Thymus (tissue), 11 donors: ENCODE measurements around the gene PPP1R7. TPM values are rescaled to one million over a fixed set of nuclear protein-coding genes. Genes with fewer than 3 reads are reported as not detected.
A peak's percentile ranks its signal among the peaks of the same experiment; 100 is the strongest.

Source experiments
- DNase-seq, 9 donors: peaks; one replicate each; pipeline ENCODE4 v3.0.0-alpha.2; 2013; ENCODE audit warnings: low spot score in 9 of 9, low read depth in 6 of 9, missing footprints in 1 of 9
- H3K27ac ChIP-seq, 2 donors: one replicate each; pipeline ENCODE4 v1.5.1; 2013; ENCODE audit warnings: control low read depth in 1 of 2, low read depth in 1 of 2, low read length in 1 of 2, mild to moderate bottlenecking in 1 of 2, moderate library complexity in 1 of 2
- H3K27me3 ChIP-seq, 2 donors: one replicate each; pipeline ENCODE4 v1.5.1; 2013; ENCODE audit warnings: low read length in 1 of 2; ENCODE audit not compliant: control insufficient read depth in 2 of 2, insufficient read depth in 1 of 2
- H3K36me3 ChIP-seq, 2 donors: one replicate each; pipeline ENCODE4 v1.5.1; 2013; ENCODE audit warnings: low read length in 1 of 2, mild to moderate bottlenecking in 1 of 2, moderate library complexity in 1 of 2; ENCODE audit not compliant: control insufficient read depth in 2 of 2, insufficient read depth in 2 of 2
- H3K4me1 ChIP-seq, 2 donors: one replicate each; pipeline ENCODE4 v1.5.1; 2013; ENCODE audit warnings: low read length in 2 of 2; ENCODE audit not compliant: control insufficient read depth in 2 of 2, insufficient read depth in 2 of 2
- H3K4me3 ChIP-seq, 2 donors: one replicate each; pipeline ENCODE4 v1.5.1; 2013; ENCODE audit warnings: low read length in 2 of 2, control low read depth in 1 of 2, mild to moderate bottlenecking in 1 of 2
- H3K9me3 ChIP-seq, 2 donors: one replicate each; pipeline ENCODE4 v1.5.1; 2013; ENCODE audit warnings: low read length in 1 of 2, mild to moderate bottlenecking in 1 of 2; ENCODE audit not compliant: control insufficient read depth in 2 of 2, insufficient read depth in 1 of 2
- WGBS: extraction: QIAGEN DNeasy Blood & Tissue Kit; methylation state at CpG from one replicate; pipeline ENCODE4 v1.1.7; 2013; 5-methylcytosine and 5-hydroxymethylcytosine counted together
- polyA plus RNA-seq: library from polyadenylated mRNA; stranded (reverse); fragments of 200-250 nt; gene quantifications from one replicate; pipeline ENCODE4 v1.2.3, GENCODE V29; 2013
- total RNA-seq: library from RNA; stranded (reverse); fragments of 120-200 nt; gene quantifications from one replicate; pipeline ENCODE4 v1.2.4, GENCODE V29; 2013
- donor health status: healthy.

Gene PPP1R7
- total and polyA plus RNA-seq, 2 donors, result 63.7 to 78.9 TPM

DNA sequence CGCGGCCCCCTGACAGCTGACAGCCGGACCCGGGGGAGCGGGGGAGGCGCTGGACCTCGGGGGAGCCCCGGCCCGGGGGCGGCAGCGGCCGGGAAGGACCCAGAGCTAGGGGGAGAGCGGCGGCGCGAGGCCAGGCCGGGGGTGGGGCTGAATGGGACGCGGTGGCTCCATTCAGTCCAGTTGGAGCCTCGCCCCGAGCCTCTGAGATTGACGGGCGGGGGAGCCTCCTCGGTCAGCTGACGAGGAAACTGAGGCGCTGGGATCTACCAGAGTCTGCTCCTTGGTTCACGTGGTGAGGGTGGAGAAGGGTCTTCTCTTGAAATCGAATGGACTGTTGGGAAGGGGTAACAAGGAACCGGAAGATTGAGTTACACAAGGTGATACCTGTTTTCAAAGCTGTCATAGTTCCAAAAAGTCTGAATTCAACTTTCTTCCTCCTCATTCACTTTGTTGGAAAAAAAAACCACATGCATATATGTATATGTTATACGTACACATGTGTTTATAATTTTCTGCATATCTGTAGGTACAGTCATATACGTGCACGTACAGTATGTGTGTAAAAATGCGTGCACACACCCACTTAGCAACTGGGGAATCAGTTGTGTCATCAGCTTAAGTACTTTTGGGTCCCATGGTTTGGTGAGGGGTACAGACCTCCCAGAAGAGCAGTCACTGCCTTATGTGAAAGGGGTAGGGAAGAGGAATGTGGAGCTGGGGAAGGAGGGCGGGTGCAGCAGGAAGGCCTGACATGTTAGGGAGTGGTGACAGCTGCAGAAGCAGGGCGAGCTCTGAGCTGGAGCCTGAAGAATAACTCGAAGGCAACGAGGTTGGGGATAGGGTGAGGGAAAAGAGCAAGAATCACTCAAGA, 628 bp downstream of the PPP1R7 start:
- Histone ChIP-seq H3K36me3 (peaks cover 9 to 10% of the 10 kb centered on the region in 2 donors), H3K27me3 (peaks cover 0 to 2% of the 10 kb centered on the region in 2 donors), H3K9me3 (no peaks in the 10 kb centered on the region), H3K27ac (peak overlapping the region in 1 of 2 donors; percentile 77), H3K4me1 (peaks cover 15 to 17% of the 10 kb centered on the region in 2 donors), H3K4me3 (peak overlapping the region; percentile 75 to 95)
- WGBS, result 18% methylated on average over 37 of the region's 37 CpGs
- DNase-seq, result no peak

DNA sequence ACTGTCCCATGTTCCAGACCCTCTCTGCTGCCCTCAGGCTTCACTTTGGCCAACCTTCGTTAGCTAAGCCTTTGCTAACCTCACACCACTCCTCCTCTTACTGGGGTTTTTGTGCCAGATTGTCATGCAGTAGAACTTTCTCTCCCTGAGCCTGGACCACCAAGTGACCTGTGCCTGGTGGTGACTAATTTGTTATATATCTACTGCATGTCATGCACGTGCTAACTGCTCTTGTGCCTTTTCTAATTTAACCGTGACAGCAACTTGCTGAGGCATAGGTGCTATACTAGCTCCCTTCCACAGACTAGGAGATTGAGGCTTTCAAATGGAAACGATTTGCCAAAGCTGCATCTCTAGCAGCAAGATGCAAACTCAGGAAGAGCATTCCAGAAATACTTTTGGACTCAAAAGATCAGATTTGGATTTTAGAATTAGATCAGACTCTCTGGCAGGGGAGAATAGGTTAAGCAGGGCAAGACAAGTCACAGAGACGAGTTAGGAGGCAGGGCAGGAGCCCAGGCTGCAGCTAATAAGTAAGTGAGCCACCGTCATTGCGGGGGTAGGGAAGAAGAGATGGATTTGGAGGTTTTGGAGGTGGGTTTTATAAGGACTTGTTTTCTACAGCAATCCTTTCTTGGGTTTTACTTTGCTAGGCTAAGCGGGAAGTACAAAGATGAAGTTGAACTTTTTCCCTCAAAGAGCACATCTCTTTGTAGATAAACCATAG, 1.8 kb downstream of the PPP1R7 start:
- no peak for DNase-seq
- peaks cover 15 to 17% of the 10 kb centered on the region in 2 donors for H3K4me1 ChIP-seq
- peaks cover 0 to 2% of the 10 kb centered on the region in 2 donors for H3K27me3 ChIP-seq
- H3K36me3 ChIP-seq, result peaks cover 10% of the 10 kb centered on the region in 2 donors
- WGBS, result 95% methylated on average over 8 of the region's 8 CpGs
- H3K27ac ChIP-seq, result no peak overlapping the region
- H3K4me3 ChIP-seq, result no peak overlapping the region
- H3K9me3 ChIP-seq, result no peaks in the 10 kb centered on the region

- Histone ChIP-seq H3K27me3 (no peaks in the 10 kb centered on the region), H3K36me3 (peaks cover 25% of the 10 kb centered on the region in 2 donors), H3K4me1 (peaks cover 8 to 11% of the 10 kb centered on the region in 2 donors), H3K27ac (no peak overlapping the region), H3K4me3 (no peak overlapping the region), H3K9me3 (no peaks in the 10 kb centered on the region)
- no peak for DNase-seq
- 92% methylated on average over 7 of the region's 7 CpGs for WGBS
These were observed 3.3 kb downstream of the PPP1R7 start for GRCh38 chr2:241153616-241154015.

DNA sequence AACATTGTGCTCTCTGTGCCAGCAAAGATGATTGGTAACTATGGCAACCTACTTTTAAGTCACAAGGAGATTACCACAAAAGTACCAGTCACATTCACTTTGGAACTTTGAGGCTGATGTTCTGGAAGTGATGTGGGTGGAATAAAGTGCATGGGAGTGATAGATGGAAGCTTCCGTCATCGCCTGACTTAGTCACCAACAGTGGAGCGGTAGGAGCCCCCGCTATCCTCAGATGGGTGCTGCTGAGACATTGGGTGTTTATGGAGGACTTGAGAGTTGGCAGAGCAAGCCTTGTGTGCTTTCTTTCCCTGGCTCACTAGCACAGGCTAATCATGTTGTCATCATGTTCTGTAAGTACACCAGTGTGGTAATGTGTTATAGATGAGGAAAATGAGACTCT, 4.6 kb downstream of the PPP1R7 start:
- H3K27me3 ChIP-seq, result no peaks in the 10 kb centered on the region
- no peak overlapping the region for H3K27ac ChIP-seq
- peaks cover 36 to 37% of the 10 kb centered on the region in 2 donors for H3K36me3 ChIP-seq
- peaks cover 7% of the 10 kb centered on the region in 2 donors for H3K4me1 ChIP-seq
- DNase-seq, result no peak
- H3K4me3 ChIP-seq, result no peak overlapping the region
- WGBS, result 97% methylated on average over 4 of the region's 4 CpGs
- H3K9me3 ChIP-seq, result no peaks in the 10 kb centered on the region

GRCh38 chr2:241155936-241156335, 5.7 kb downstream of the PPP1R7 start:
- 93% methylated on average over 1 of the region's 1 CpG for WGBS
- Histone ChIP-seq H3K36me3 (peaks cover 39 to 40% of the 10 kb centered on the region in 2 donors), H3K27ac (no peak overlapping the region), H3K4me3 (no peak overlapping the region), H3K4me1 (peaks cover 4 to 7% of the 10 kb centered on the region in 2 donors), H3K9me3 (no peaks in the 10 kb centered on the region), H3K27me3 (no peaks in the 10 kb centered on the region)
- DNase-seq, result no peak

- no peaks in the 10 kb centered on the region for H3K27me3 ChIP-seq
- H3K27ac ChIP-seq, result no peak overlapping the region
- no peaks in the 10 kb centered on the region for H3K9me3 ChIP-seq
- no peak for DNase-seq
- peaks cover 43 to 47% of the 10 kb centered on the region in 2 donors for H3K36me3 ChIP-seq
- no peak overlapping the region for H3K4me3 ChIP-seq
- no peaks in the 10 kb centered on the region for H3K4me1 ChIP-seq
- 50% methylated on average over 5 of the region's 5 CpGs for WGBS
These were observed 6.7 kb downstream of the PPP1R7 start for GRCh38 chr2:241156971-241157441.

GRCh38 chr2:241157841-241158545, 7.7 kb downstream of the PPP1R7 start:
- DNase-seq, result no peak
- H3K9me3 ChIP-seq, result no peaks in the 10 kb centered on the region
- H3K27me3 ChIP-seq, result no peaks in the 10 kb centered on the region
- WGBS, result 98% methylated on average over 9 of the region's 9 CpGs
- no peak overlapping the region for H3K4me3 ChIP-seq
- peaks cover 43 to 55% of the 10 kb centered on the region in 2 donors for H3K36me3 ChIP-seq
- H3K27ac ChIP-seq, result no peak overlapping the region
- H3K4me1 ChIP-seq, result no peaks in the 10 kb centered on the region

DNA sequence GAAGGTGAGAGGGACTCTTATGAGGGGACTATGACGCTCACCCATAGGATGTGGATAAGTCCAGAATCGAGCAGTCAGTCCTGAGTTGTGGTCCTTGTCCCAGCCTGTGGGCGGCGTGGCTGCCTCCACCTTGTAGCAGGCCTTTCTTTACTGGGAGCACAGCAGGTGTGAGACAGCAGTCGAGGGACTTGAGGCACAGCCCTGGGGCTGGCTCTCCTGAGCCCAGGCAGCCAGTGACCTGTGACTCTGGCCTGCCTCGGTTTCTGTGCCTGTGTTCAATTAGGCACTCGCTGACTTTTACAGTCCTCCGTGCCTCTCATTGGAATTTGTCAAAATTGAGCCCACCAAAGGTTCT, 8.3 kb downstream of the PPP1R7 start:
- Histone ChIP-seq H3K27ac (no peak overlapping the region), H3K4me3 (no peak overlapping the region), H3K36me3 (peaks cover 45 to 57% of the 10 kb centered on the region in 2 donors), H3K9me3 (no peaks in the 10 kb centered on the region), H3K4me1 (no peaks in the 10 kb centered on the region), H3K27me3 (no peaks in the 10 kb centered on the region)
- WGBS, result 94% methylated on average over 8 of the region's 8 CpGs
- no peak for DNase-seq
